ENCODE data around the gene TSKS. TPM values are rescaled to one million over a fixed set of nuclear protein-coding genes. Genes with fewer than 3 reads are reported as not detected.
A peak's percentile ranks its signal among the peaks of the same experiment; 100 is the strongest.

The TSKS gene
- total and polyA plus RNA-seq, 10 of the 15 experiments (the other 5 are each of a cell fraction or from before 2014, with no cell fraction given), result not detected

DNA sequence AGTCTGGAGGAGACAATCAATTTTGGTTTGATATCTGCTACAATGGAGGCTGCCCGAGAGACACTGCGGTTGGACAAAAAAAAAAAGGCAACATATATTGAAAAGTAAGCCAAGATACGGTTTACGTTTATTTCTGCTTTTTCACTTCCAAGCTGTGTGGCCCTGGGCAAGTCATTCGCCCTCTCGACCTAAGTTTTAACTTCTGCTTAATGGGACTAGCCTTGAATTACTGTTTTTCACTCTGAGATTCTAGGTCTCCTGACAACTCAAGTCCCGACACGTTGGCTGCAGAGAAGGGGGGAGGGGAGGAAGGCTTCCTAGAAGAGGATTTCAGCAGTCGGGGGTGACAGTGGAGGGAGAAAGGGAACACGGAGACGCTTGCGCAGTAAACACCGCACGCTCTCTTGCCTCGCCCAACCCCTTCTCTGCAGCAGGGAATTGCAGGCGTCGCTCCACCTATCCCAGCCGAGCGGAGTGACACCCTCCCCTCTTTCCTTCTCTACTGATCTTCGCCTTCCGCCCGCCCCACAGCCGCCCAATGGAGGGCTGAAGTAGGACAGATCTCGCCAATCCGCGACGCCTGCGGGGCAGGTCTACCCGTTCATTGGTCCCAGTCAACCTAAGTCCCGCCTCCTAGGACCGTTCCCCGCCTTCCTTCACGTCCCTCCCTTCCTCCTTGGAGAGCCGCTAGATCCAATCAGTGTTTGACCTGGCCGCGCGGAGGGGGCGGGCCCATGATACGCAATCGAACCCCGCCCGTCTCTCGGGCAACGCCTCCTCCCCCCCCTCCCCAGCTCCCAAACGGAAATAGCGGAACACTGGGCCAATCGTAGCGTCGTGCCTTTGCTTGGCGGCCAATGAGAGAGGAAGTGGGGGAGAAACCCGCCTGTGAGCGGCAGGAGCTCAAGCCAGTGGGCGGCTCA, 3.2 kb upstream of the TSKS start (continued):
- TF ChIP-seq, protein P1, sequence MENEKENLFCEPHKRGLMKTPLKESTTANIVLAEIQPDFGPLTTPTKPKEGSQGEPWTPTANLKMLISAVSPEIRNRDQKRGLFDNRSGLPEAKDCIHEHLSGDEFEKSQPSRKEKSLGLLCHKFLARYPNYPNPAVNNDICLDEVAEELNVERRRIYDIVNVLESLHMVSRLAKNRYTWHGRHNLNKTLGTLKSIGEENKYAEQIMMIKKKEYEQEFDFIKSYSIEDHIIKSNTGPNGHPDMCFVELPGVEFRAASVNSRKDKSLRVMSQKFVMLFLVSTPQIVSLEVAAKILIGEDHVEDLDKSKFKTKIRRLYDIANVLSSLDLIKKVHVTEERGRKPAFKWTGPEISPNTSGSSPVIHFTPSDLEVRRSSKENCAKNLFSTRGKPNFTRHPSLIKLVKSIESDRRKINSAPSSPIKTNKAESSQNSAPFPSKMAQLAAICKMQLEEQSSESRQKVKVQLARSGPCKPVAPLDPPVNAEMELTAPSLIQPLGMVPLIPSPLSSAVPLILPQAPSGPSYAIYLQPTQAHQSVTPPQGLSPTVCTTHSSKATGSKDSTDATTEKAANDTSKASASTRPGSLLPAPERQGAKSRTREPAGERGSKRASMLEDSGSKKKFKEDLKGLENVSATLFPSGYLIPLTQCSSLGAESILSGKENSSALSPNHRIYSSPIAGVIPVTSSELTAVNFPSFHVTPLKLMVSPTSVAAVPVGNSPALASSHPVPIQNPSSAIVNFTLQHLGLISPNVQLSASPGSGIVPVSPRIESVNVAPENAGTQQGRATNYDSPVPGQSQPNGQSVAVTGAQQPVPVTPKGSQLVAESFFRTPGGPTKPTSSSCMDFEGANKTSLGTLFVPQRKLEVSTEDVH (IDR thresholded peaks at IDR 0.05; ENCODE audit: low read depth, partially characterized antibody), result no peak
- peak; percentile 88 for TF ChIP-seq POLR2A (IDR thresholded peaks at IDR 0.05; ENCODE audit: low read depth, low read length)
- TF ChIP-seq MEF2B (IDR thresholded peaks at IDR 0.05; ENCODE audit: partially characterized antibody, poor library complexity, severe bottlenecking), result no peak
- TF ChIP-seq NR2F1 (conservative IDR thresholded peaks at IDR 0.05), result no peak
- TF ChIP-seq IRF4 (IDR thresholded peaks at IDR 0.05; ENCODE audit: low read depth, low read length), result no peak
- no peak for TF ChIP-seq MYC (IDR thresholded peaks at IDR 0.05; ENCODE audit: insufficient read depth, insufficient read length, insufficient replicate concordance, low read length, severe bottlenecking)
- no peak for TF ChIP-seq PAX5 (IDR thresholded peaks at IDR 0.05; ENCODE audit: borderline replicate concordance, low read depth, low read length)
- no peak for TF ChIP-seq ETV6 (conservative IDR thresholded peaks at IDR 0.05 in 1 of 2, IDR thresholded peaks at IDR 0.05 in 1 of 2; ENCODE audit: borderline replicate concordance in 1 of 2, low read depth in 1 of 2)
- TF ChIP-seq CBFB (IDR thresholded peaks at IDR 0.05; ENCODE audit: low read depth), result no peak
- no peak for TF ChIP-seq ZNF384 (IDR thresholded peaks at IDR 0.05; ENCODE audit: borderline replicate concordance, low read depth, low read length)
- no peak for TF ChIP-seq TBL1XR1 (IDR thresholded peaks at IDR 0.05; ENCODE audit: low read depth, low read length)
- TF ChIP-seq CBX5 (IDR thresholded peaks at IDR 0.05; ENCODE audit: low read depth), result no peak
- TF ChIP-seq SREBF2 (IDR thresholded peaks at IDR 0.05; ENCODE audit: low read length), result no peak
- TF ChIP-seq TARDBP (IDR thresholded peaks at IDR 0.05; ENCODE audit: borderline replicate concordance), result no peak; the same call in 1 of the 2 replicates
- TF ChIP-seq POLR2AphosphoS5 (IDR thresholded peaks at IDR 0.05; ENCODE audit: low read length), result peak; percentile 86
- peak; percentile 79; the same call in 1 of the 2 replicates for TF ChIP-seq ZNF207 (IDR thresholded peaks at IDR 0.05; ENCODE audit: borderline replicate concordance)
- TF ChIP-seq, protein P2, sequence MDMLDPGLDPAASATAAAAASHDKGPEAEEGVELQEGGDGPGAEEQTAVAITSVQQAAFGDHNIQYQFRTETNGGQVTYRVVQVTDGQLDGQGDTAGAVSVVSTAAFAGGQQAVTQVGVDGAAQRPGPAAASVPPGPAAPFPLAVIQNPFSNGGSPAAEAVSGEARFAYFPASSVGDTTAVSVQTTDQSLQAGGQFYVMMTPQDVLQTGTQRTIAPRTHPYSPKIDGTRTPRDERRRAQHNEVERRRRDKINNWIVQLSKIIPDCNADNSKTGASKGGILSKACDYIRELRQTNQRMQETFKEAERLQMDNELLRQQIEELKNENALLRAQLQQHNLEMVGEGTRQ (IDR thresholded peaks at IDR 0.05; ENCODE audit: borderline replicate concordance, low read depth, low read length), result no peak
- TF ChIP-seq, protein P3, sequence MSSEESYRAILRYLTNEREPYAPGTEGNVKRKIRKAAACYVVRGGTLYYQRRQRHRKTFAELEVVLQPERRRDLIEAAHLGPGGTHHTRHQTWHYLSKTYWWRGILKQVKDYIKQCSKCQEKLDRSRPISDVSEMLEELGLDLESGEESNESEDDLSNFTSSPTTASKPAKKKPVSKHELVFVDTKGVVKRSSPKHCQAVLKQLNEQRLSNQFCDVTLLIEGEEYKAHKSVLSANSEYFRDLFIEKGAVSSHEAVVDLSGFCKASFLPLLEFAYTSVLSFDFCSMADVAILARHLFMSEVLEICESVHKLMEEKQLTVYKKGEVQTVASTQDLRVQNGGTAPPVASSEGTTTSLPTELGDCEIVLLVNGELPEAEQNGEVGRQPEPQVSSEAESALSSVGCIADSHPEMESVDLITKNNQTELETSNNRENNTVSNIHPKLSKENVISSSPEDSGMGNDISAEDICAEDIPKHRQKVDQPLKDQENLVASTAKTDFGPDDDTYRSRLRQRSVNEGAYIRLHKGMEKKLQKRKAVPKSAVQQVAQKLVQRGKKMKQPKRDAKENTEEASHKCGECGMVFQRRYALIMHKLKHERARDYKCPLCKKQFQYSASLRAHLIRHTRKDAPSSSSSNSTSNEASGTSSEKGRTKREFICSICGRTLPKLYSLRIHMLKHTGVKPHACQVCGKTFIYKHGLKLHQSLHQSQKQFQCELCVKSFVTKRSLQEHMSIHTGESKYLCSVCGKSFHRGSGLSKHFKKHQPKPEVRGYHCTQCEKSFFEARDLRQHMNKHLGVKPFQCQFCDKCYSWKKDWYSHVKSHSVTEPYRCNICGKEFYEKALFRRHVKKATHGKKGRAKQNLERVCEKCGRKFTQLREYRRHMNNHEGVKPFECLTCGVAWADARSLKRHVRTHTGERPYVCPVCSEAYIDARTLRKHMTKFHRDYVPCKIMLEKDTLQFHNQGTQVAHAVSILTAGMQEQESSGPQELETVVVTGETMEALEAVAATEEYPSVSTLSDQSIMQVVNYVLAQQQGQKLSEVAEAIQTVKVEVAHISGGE (CRISPR knock-in tag; IDR thresholded peaks at IDR 0.05), result no peak
- TF ChIP-seq, protein P4, sequence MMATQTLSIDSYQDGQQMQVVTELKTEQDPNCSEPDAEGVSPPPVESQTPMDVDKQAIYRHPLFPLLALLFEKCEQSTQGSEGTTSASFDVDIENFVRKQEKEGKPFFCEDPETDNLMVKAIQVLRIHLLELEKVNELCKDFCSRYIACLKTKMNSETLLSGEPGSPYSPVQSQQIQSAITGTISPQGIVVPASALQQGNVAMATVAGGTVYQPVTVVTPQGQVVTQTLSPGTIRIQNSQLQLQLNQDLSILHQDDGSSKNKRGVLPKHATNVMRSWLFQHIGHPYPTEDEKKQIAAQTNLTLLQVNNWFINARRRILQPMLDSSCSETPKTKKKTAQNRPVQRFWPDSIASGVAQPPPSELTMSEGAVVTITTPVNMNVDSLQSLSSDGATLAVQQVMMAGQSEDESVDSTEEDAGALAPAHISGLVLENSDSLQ (IDR thresholded peaks at IDR 0.05), result peak; percentile 98
